Endodermal cell (in vitro differentiated cells): ENCODE measurements around the gene WDTC1. TPM values are rescaled to one million over a fixed set of nuclear protein-coding genes. Genes with fewer than 3 reads are reported as not detected.

ENCODE experiments used
- DNase-seq: peaks from one replicate; pipeline ENCODE4 v3.0.0-alpha.2; 2017
- H3K27ac ChIP-seq: 2 replicates; pipeline ENCODE4 v1.5.1; 2013; ENCODE audit warnings: mild to moderate bottlenecking, low read depth, low read length, moderate library complexity
- H3K27me3 ChIP-seq: 2 replicates; pipeline ENCODE4 v1.6.1; 2013; ENCODE audit warnings: mild to moderate bottlenecking, low read length, moderate library complexity; ENCODE audit not compliant: insufficient read depth, control insufficient read depth, poor library complexity, severe bottlenecking
- H3K36me3 ChIP-seq: 2 replicates; pipeline ENCODE4 v1.7.0; 2013; ENCODE audit warnings: mild to moderate bottlenecking, low read length, moderate library complexity; ENCODE audit not compliant: control insufficient read depth, insufficient read depth
- H3K4me1 ChIP-seq: one replicate; pipeline ENCODE4 v1.7.0; 2013; ENCODE audit warnings: low read length; ENCODE audit not compliant: control insufficient read depth, insufficient read depth
- H3K4me3 ChIP-seq: 2 replicates; pipeline ENCODE4 v1.5.1; 2013; ENCODE audit warnings: mild to moderate bottlenecking, low read length, moderate library complexity
- H3K9ac ChIP-seq: 2 replicates; pipeline ENCODE4 v1.6.1; 2013; ENCODE audit warnings: mild to moderate bottlenecking, low read length, moderate library complexity; ENCODE audit not compliant: poor library complexity, severe bottlenecking; ENCODE audit errors: extremely low read depth
- H3K9me3 ChIP-seq: 2 replicates; pipeline ENCODE4 v1.6.1; 2013; ENCODE audit warnings: mild to moderate bottlenecking, low read length, moderate library complexity; ENCODE audit not compliant: control insufficient read depth
- H3K27ac Mint-ChIP-seq: 2 replicates; pipeline ENCODE4 v1.8.0; 2020; ENCODE audit warnings: mixed read lengths
- H3K27me3 Mint-ChIP-seq: 2 replicates; pipeline ENCODE4 v1.8.0; 2021; ENCODE audit warnings: mild to moderate bottlenecking, mixed read lengths; ENCODE audit not compliant: insufficient read depth
- H3K36me3 Mint-ChIP-seq: 2 replicates; pipeline ENCODE4 v1.8.0; 2020; ENCODE audit warnings: low read depth, mixed read lengths
- H3K4me1 Mint-ChIP-seq: 2 replicates; pipeline ENCODE4 v1.8.0; 2020; ENCODE audit warnings: mixed read lengths
- H3K4me3 Mint-ChIP-seq: 2 replicates; pipeline ENCODE4 v1.8.0; 2020; ENCODE audit warnings: mild to moderate bottlenecking, moderate library complexity, mixed read lengths
- H3K9me3 Mint-ChIP-seq: 2 replicates; pipeline ENCODE4 v1.8.0; 2020; ENCODE audit warnings: mild to moderate bottlenecking, mixed read lengths
- CTCF ChIP-seq: fragments of 200-600 bp; sonication (generic); conservative IDR thresholded peaks from 2 replicates; pipeline ENCODE4 v1.5.0; 2021; ENCODE audit warnings: antibody characterized with exemption, mild to moderate bottlenecking
- WGBS, 2 experiments: methylation state at CpG; one replicate each; pipeline versions ENCODE4 v1.1.5 to v1.1.7; 2013; ENCODE audit warnings: missing lambda C conversion rate in 2 of 2, mixed read lengths in 1 of 2; ENCODE audit not compliant: insufficient coverage in 1 of 2, insufficient read length in 1 of 2; 5-methylcytosine and 5-hydroxymethylcytosine counted together
- total RNA-seq, 2 donors: library from RNA; stranded (reverse); fragmentation: NEBNext Ultra II Directional in 1 of 2; extraction: Animal tissue kit (Norgen Biotek cat#: 25700) in 1 of 2; gene quantifications; 2 replicates in 1 of 2; 3 replicates in 1 of 2; pipeline ENCODE4 v1.2.1, GENCODE V29; 2021

Gene WDTC1
- total RNA-seq, 2 donors from 2014 or later, result 34.7 to 41.9 TPM

- no peak for TF ChIP-seq CTCF
- Histone ChIP-seq H3K9me3 (no peaks in the 10 kb centered on the region), H3K9ac (no peak overlapping the region), H3K36me3 (peaks cover 64% of the 10 kb centered on the region), H3K27ac (no peak overlapping the region), H3K4me1 (no peaks in the 10 kb centered on the region), H3K4me3 (no peak overlapping the region), H3K27me3 (no peaks in the 10 kb centered on the region)
- H3K27me3 Mint-ChIP-seq, result no peaks in the 10 kb centered on the region
- H3K4me1 Mint-ChIP-seq, result no peaks in the 10 kb centered on the region
- H3K36me3 Mint-ChIP-seq, result peaks cover 42% of the 10 kb centered on the region
- WGBS, 2 experiments, result 92 to 100% methylated on average over 5 to 8 of the region's 8 CpGs
- DNase-seq, result peak; percentile 38
- no peak overlapping the region for H3K4me3 Mint-ChIP-seq
- no peak overlapping the region for H3K27ac Mint-ChIP-seq
- no peaks in the 10 kb centered on the region for H3K9me3 Mint-ChIP-seq
Measured at GRCh38 chr1:27330786-27331185, 96.4 kb downstream of the WDTC1 start.

DNA sequence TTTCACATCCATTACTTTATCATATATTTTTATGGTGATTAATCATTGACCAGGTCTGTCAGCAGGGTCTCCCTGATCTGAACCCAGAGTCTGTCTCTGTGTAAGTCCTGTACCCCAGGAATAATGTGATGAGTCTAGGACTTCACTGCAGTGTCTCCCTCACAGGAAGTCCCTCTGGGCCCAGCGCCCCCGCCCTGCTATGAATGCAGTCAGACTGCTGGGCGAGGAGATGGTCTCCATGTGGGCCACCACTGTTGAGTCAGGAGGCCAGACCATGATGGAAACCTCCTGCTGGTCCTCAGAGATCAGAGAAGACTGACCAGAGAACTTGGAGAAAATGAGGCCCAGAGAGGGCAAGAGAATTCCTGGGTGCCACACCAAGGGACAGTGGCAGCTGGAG, 97.0 kb downstream of the WDTC1 start:
- no peak overlapping the region for H3K4me3 Mint-ChIP-seq
- H3K4me1 ChIP-seq, result no peaks in the 10 kb centered on the region
- H3K27me3 Mint-ChIP-seq, result no peaks in the 10 kb centered on the region
- H3K9me3 ChIP-seq, result no peaks in the 10 kb centered on the region
- no peak overlapping the region for H3K27ac Mint-ChIP-seq
- no peak overlapping the region for H3K27ac ChIP-seq
- H3K4me1 Mint-ChIP-seq, result no peaks in the 10 kb centered on the region
- no peak overlapping the region for H3K9ac ChIP-seq
- peaks cover 58% of the 10 kb centered on the region for H3K36me3 ChIP-seq
- DNase-seq, result peak; percentile 31
- H3K36me3 Mint-ChIP-seq, result peaks cover 42% of the 10 kb centered on the region
- H3K27me3 ChIP-seq, result no peaks in the 10 kb centered on the region
- WGBS, 2 experiments, result 87% methylated on average over 3 of the region's 3 CpGs; no CpG with 5 or more reads in 1 of the 2 experiments
- H3K9me3 Mint-ChIP-seq, result no peaks in the 10 kb centered on the region
- H3K4me3 ChIP-seq, result no peak overlapping the region
- TF ChIP-seq CTCF, result no peak

DNA sequence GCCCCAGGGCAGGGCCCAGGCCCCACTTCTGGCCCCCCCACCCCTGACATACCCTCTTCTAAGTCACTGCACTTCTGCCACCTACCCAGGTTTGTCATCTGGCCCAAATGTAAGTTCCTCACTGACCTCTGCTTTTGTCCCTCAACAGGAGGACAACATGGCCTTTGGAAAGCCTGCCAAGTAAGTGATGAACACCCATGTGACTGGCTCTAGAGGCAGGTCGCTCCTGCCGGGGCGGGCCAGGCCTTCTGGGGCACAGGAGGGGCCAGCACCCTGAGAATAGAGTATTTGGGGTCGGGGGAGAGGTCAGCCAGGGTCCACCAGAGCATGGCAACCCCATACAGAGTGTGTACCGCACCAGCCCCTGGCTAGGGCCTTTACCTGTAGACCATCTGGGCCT, 97.5 kb downstream of the WDTC1 start:
- no peaks in the 10 kb centered on the region for H3K27me3 ChIP-seq
- no peak overlapping the region for H3K9ac ChIP-seq
- 94 to 97% methylated on average over 5 of the region's 5 CpGs for WGBS, 2 experiments
- Mint-ChIP-seq H3K4me3 (no peak overlapping the region), H3K27ac (no peak overlapping the region), H3K36me3 (peaks cover 46% of the 10 kb centered on the region), H3K4me1 (no peaks in the 10 kb centered on the region), H3K9me3 (no peaks in the 10 kb centered on the region), H3K27me3 (no peaks in the 10 kb centered on the region)
- TF ChIP-seq CTCF, result no peak
- H3K4me1 ChIP-seq, result no peaks in the 10 kb centered on the region
- H3K36me3 ChIP-seq, result peaks cover 53% of the 10 kb centered on the region
- H3K9me3 ChIP-seq, result no peaks in the 10 kb centered on the region
- no peak overlapping the region for H3K4me3 ChIP-seq
- peak; percentile 41 for DNase-seq
- no peak overlapping the region for H3K27ac ChIP-seq
